ENCODE results near the gene L3MBTL1.

DNA sequence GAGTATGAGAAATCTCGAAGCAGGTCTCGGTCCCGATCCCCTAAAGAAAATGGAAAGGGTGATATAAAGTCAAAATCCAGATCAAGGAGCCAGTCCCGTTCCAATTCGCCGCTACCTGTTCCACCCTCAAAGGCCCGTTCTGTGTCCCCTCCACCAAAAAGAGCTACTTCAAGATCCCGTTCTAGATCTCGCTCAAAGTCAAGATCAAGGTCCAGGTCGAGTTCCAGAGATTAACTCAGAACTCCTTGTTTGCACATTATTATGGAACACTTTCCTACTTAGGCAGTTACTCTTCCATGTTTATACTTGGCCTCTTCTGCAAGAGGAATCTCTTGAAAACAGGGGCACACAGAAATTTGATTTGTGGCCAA lies 46.7 kb upstream of the L3MBTL1 start:
- no peak for TF ChIP-seq POLR2A (IDR thresholded peaks at IDR 0.05)
- TF ChIP-seq, protein P1, sequence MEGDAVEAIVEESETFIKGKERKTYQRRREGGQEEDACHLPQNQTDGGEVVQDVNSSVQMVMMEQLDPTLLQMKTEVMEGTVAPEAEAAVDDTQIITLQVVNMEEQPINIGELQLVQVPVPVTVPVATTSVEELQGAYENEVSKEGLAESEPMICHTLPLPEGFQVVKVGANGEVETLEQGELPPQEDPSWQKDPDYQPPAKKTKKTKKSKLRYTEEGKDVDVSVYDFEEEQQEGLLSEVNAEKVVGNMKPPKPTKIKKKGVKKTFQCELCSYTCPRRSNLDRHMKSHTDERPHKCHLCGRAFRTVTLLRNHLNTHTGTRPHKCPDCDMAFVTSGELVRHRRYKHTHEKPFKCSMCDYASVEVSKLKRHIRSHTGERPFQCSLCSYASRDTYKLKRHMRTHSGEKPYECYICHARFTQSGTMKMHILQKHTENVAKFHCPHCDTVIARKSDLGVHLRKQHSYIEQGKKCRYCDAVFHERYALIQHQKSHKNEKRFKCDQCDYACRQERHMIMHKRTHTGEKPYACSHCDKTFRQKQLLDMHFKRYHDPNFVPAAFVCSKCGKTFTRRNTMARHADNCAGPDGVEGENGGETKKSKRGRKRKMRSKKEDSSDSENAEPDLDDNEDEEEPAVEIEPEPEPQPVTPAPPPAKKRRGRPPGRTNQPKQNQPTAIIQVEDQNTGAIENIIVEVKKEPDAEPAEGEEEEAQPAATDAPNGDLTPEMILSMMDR (IDR thresholded peaks at IDR 0.05), result no peak

All from testis (tissue), 2 donors.